ENCODE data around the gene HDGFL3.

- TF ChIP-seq EP300 (IDR thresholded peaks at IDR 0.05; ENCODE audit: borderline replicate concordance) = no peak
- no peak for TF ChIP-seq FOXM1 (IDR thresholded peaks at IDR 0.05; ENCODE audit: borderline replicate concordance, low read depth)
These were observed 94.7 kb downstream of the HDGFL3 start for GRCh38 chr15:83112956-83113299.
